Spleen (tissue), 11 donors: ENCODE results near the gene G6PC3. TPM values are rescaled to one million over a fixed set of nuclear protein-coding genes. Genes with fewer than 3 reads are reported as not detected.

Experiments
- DNase-seq: peaks from one replicate; pipeline ENCODE4 v3.0.0-alpha.2; 2020
- H3K27ac ChIP-seq, 8 donors: fragments of 200-600 bp; sonication (generic) in 7 of 8; 1 replicate in 4 of 8; 2 replicates in 4 of 8; pipeline versions ENCODE4 v1.5.0 to v1.8.0; 2016 to 2021; ENCODE audit warnings: inconsistent platforms in 4 of 8, mild to moderate bottlenecking in 4 of 8, moderate library complexity in 1 of 8
- H3K27me3 ChIP-seq, 7 donors: fragments of 200-600 bp; sonication (generic) in 6 of 7; replicated peaks in 1 of 7; 1 replicate in 4 of 7; 2 replicates in 3 of 7; pipeline versions ENCODE4 v1.5.0 to v1.8.0; 2016 to 2021; ENCODE audit warnings: inconsistent platforms in 3 of 7, mild to moderate bottlenecking in 1 of 7
- H3K36me3 ChIP-seq, 6 donors: fragments of 200-600 bp; sonication (generic) in 5 of 6; 1 replicate in 4 of 6; 2 replicates in 2 of 6; pipeline versions ENCODE4 v1.5.0 to v1.8.0; 2016 to 2021; ENCODE audit warnings: inconsistent platforms in 2 of 6
- H3K4me1 ChIP-seq, 6 donors: fragments of 200-600 bp; sonication (generic) in 5 of 6; 1 replicate in 3 of 6; 2 replicates in 3 of 6; pipeline versions ENCODE4 v1.5.0 to v1.8.0; 2016 to 2021; ENCODE audit warnings: inconsistent platforms in 3 of 6
- H3K4me3 ChIP-seq, 8 donors: fragments of 200-600 bp; sonication (generic) in 7 of 8; 1 replicate in 4 of 8; 2 replicates in 4 of 8; pipeline versions ENCODE4 v1.5.0 to v1.8.0; 2016 to 2021; ENCODE audit warnings: inconsistent platforms in 4 of 8, mild to moderate bottlenecking in 4 of 8, moderate library complexity in 2 of 8
- H3K9me3 ChIP-seq, 8 donors: fragments of 200-600 bp; sonication (generic) in 7 of 8; 1 replicate in 4 of 8; 2 replicates in 4 of 8; pipeline versions ENCODE4 v1.5.0 to v1.8.0; 2016 to 2021; ENCODE audit warnings: inconsistent platforms in 4 of 8
- POLR2A ChIP-seq, 3 donors: fragments of 450-650 bp; IDR thresholded peaks; one replicate each; pipeline ENCODE4 v1.5.1; 2017; ENCODE audit warnings: antibody characterized with exemption in 3 of 3, mild to moderate bottlenecking in 1 of 3
- POLR2AphosphoS5 ChIP-seq, 3 donors: sonication (generic); formaldehyde crosslinking; IDR thresholded peaks; one replicate each; pipeline ENCODE4 v1.5.1; 2017; ENCODE audit warnings: antibody characterized with exemption in 3 of 3
- WGBS, 5 donors: extraction: QIAGEN DNeasy Blood & Tissue Kit in 3 of 5; methylation state at CpG; one replicate each; pipeline versions ENCODE4 v1.1.5 to v1.1.7; 2013 to 2018; 5-methylcytosine and 5-hydroxymethylcytosine counted together
- intact Hi-C: fragments of 100-400 bp; cut with DNase I; formaldehyde crosslinking; loops from one replicate; pipeline ENCODE4 v1.15.0; 2023; ENCODE audit warnings: low total_unique reads
- polyA plus RNA-seq, 3 donors: library from polyadenylated mRNA; stranded (reverse); fragments of 200-250 nt; gene quantifications; one replicate each; pipeline ENCODE4 v1.2.1, GENCODE V29; 2013
- total RNA-seq, 7 donors: library from RNA; depleted of rRNA in 3 of 7; stranded (reverse); fragments of >200 nt in 3 of 7; fragmentation: NEBNext Ultra II Directional in 4 of 7; extraction: Animal tissue kit (Norgen Biotek cat#: 25700) in 4 of 7; gene quantifications; one replicate each; pipeline versions ENCODE4 v1.1.0 to v1.2.1, GENCODE V29; 2016 to 2021
- TF ChIP-seq, protein P1 (sequence below), 11 experiments: fragments of 200-600 bp in 7 of 11; fragments of 450-650 bp in 4 of 11; sonication (generic) in 4 of 11; IDR thresholded peaks in 8 of 11; conservative IDR thresholded peaks in 3 of 11; 1 replicate in 7 of 11; 2 replicates in 4 of 11; pipeline versions ENCODE4 v1.4.0 to v1.8.0; 2016 to 2021; ENCODE audit warnings: antibody characterized with exemption in 11 of 11, inconsistent platforms in 4 of 11, mild to moderate bottlenecking in 1 of 11
- donor health status: healthy with polysubstance abuse.
- donor health status: DM: no; HTN: no; CAD: no; lungs with moderate emphysema.
- donor health status: DM: no; HTN: no; CAD: no.
- donor health status: Bipolar disorder and iron deficiency.
- donor health status: healthy.
- donor health status: DM: no; HTN: no; CAD: no.
- donor health status: DM: yes; HTN: yes; CAD: no.

Gene G6PC3
- total and polyA plus RNA-seq, 10 donors = 24.9 to 49.2 (median 37.3) TPM

DNA sequence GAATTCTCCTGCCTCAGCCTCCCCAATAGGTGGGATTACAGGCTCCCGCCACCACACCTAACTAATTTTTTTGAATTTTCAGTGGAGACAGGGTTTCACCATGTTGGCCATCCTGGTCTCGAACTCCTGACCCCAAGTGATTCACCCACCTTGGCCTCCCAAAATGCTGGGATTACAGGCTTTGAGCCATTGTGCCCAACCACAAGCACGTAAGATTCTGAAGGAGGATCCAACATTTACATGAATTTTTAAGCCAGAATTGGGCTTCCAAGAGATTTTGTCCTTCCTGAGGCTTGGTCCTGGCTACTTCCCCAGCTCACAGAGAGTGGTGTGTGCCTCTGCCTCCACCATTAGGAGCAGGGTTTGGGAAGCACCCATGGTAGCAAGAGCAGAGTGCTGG is 11.1 kb downstream of the G6PC3 start:
- Histone ChIP-seq H3K36me3 (peaks cover 0 to 100% (median 80%) of the 10 kb centered on the region in 6 donors), H3K4me1 (peaks cover 0 to 28% (median 10%) of the 10 kb centered on the region in 6 donors), H3K27me3 (no peaks in the 10 kb centered on the region), H3K4me3 (no peak overlapping the region), H3K9me3 (no peaks in the 10 kb centered on the region), H3K27ac (no peak overlapping the region)
- 93 to 98% (median 97%) methylated on average over 3 of the region's 3 CpGs for WGBS, 5 donors
- TF ChIP-seq POLR2A (IDR thresholded peaks at IDR 0.05) (no peak), POLR2AphosphoS5 (IDR thresholded peaks at IDR 0.05) (no peak)
- TF ChIP-seq, protein P1, sequence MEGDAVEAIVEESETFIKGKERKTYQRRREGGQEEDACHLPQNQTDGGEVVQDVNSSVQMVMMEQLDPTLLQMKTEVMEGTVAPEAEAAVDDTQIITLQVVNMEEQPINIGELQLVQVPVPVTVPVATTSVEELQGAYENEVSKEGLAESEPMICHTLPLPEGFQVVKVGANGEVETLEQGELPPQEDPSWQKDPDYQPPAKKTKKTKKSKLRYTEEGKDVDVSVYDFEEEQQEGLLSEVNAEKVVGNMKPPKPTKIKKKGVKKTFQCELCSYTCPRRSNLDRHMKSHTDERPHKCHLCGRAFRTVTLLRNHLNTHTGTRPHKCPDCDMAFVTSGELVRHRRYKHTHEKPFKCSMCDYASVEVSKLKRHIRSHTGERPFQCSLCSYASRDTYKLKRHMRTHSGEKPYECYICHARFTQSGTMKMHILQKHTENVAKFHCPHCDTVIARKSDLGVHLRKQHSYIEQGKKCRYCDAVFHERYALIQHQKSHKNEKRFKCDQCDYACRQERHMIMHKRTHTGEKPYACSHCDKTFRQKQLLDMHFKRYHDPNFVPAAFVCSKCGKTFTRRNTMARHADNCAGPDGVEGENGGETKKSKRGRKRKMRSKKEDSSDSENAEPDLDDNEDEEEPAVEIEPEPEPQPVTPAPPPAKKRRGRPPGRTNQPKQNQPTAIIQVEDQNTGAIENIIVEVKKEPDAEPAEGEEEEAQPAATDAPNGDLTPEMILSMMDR (IDR thresholded peaks at IDR 0.05 in 8 of 11, conservative IDR thresholded peaks at IDR 0.05 in 3 of 11) = no peak
- DNase-seq = no peak
- intact Hi-C loops = no loop called here

DNA sequence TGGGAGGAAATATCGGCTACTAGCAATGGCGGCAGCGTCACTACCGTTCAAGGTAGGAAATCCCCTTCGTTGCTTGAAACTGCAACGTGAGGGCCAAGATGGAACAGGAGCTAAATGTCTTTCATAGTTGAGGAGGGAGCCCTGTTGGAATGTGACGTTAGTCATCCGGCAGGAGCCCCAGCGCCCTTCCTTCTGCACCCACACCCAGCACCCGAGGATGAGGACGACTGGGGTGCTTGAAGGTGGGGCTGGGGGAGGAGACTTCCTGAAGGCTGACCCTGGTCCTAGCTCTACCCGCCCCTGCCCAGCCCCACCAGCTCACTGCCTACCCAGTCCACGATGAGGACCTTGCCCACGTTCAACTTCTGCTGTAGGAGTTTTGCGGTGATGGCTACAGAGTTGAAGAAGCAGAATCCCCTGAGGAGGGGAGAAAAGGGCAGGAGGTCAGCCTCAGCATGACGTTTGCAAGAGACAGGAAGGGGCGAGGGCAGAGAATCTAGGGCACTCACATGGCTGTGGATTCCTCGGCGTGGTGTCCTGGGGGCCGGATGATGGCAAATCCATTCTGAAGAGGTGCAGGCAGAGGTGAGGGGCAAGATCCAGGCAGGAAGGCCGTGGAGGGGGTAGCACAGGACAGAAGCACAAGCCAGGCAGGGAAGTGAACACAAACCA is 11.9 kb downstream of the G6PC3 start:
- Histone ChIP-seq H3K27me3 (no peaks in the 10 kb centered on the region), H3K4me3 (no peak overlapping the region), H3K27ac (no peak overlapping the region), H3K36me3 (peaks cover 0 to 100% (median 78%) of the 10 kb centered on the region in 6 donors), H3K9me3 (no peaks in the 10 kb centered on the region), H3K4me1 (peaks cover 0 to 21% (median 4%) of the 10 kb centered on the region in 6 donors)
- intact Hi-C loops = no loop called here
- DNase-seq = no peak
- TF ChIP-seq POLR2A (IDR thresholded peaks at IDR 0.05) (no peak), POLR2AphosphoS5 (IDR thresholded peaks at IDR 0.05) (peak in 1 of 3 donors; percentile 22)
- TF ChIP-seq, protein P1 (IDR thresholded peaks at IDR 0.05 in 8 of 11, conservative IDR thresholded peaks at IDR 0.05 in 3 of 11) = no peak
- 81 to 87% (median 85%) methylated on average over 21 of the region's 21 CpGs for WGBS, 5 donors

DNA sequence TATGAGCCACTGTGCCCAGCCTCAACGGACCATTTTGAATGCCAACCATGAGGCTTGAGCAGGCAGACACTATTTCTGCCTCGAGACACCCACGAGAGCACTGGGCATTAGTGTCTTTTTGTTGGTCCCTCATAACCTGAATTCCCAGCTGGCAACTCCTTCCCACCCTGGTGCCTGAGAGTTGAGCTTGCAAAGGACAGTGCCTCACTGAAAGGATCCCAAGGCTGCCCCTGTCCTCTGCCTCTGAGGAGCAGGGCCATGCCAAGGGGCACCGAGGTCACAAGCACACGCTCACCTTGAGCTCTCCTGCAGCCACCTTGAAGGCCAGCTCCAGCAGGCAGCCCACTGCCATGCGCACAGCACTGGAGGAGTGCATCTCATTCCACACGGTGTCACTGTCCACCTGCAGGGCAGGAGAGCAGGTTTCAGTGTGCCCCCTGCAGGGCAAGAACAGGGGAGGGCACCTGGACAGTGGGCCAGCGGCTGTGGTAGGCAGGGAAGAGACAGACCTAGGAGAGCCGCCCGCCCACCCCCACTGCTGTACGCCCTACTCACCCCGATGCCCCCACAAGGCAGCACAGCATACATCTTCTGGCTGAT is 12.8 kb downstream of the G6PC3 start:
- no peak for TF ChIP-seq POLR2A (IDR thresholded peaks at IDR 0.05)
- peak in 2 of 3 donors; percentile 16 to 50 for TF ChIP-seq POLR2AphosphoS5 (IDR thresholded peaks at IDR 0.05)
- WGBS, 5 donors = 81 to 97% (median 91%) methylated on average over 3 to 12 of the region's 12 CpGs
- intact Hi-C loops = no loop called here
- Histone ChIP-seq H3K4me1 (peaks cover 0 to 11% (median 0%) of the 10 kb centered on the region in 6 donors), H3K27me3 (no peaks in the 10 kb centered on the region), H3K27ac (no peak overlapping the region), H3K36me3 (peaks cover 0 to 100% (median 78%) of the 10 kb centered on the region in 6 donors), H3K9me3 (no peaks in the 10 kb centered on the region), H3K4me3 (no peak overlapping the region)
- DNase-seq = no peak

DNA sequence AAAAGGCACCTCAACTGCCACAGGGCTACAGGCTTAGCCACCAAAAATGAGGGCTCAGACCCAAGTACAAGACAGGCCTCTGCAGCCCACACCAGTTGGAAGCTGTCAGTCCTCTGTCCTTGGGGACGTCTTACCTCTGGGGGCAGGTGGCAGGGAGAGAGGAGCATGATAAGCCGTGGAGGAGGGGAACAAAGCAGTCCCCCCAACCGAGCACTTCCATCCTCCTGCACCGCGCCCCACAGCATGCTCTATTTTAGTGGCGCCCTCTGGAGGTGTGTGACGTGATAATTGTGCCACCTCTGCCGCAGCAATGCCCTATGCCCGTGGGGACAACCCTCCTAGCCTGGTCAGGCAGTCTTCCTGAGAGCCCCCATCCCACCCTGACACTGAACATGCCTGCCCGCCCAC is 13.6 kb downstream of the G6PC3 start:
- 68 to 84% (median 75%) methylated on average over 10 of the region's 10 CpGs for WGBS, 5 donors
- intact Hi-C loops = no loop called here
- Histone ChIP-seq H3K9me3 (no peaks in the 10 kb centered on the region), H3K4me1 (peaks cover 0 to 9% (median 0%) of the 10 kb centered on the region in 6 donors), H3K27ac (no peak overlapping the region), H3K36me3 (peaks cover 0 to 100% (median 78%) of the 10 kb centered on the region in 6 donors), H3K27me3 (no peaks in the 10 kb centered on the region), H3K4me3 (no peak overlapping the region)
- no peak for DNase-seq
- TF ChIP-seq POLR2A (IDR thresholded peaks at IDR 0.05) = no peak
- TF ChIP-seq, protein P1 (IDR thresholded peaks at IDR 0.05 in 8 of 11, conservative IDR thresholded peaks at IDR 0.05 in 3 of 11) = peak in 3 of 11 experiments; percentile 23 to 34 (median 34)
